Measurements from ENCODE around the gene RGPD8.

RGPD8 gene

DNA sequence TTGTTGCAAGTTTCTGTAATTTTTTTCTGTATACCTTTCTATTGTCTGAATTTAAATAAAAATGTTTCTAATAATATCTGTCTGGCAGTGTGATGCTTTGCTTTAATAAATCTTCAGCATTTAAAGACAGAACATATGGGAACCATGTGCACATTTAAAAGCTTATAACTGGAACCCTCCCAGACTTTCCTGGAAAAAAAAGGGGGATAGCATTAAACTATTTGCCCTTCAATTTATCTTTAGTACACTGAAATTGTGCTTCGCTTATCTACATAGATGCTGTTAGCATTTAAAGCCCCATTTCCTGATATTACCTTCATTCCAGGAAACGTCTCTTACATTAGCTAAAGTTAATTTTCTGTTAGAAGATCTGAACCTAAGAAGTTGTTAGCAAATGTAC, 93.5 kb downstream of the RGPD8 start:
- no peak for DNase-seq (ENCODE audit: extremely low read depth in 1 of 2, low read depth in 1 of 2)

- DNase-seq (ENCODE audit: extremely low read depth in 1 of 2, low read depth in 1 of 2) = no peak
Measured at GRCh38 chr2:112335600-112335999, 97.8 kb downstream of the RGPD8 start.

- no peak for DNase-seq (ENCODE audit: extremely low read depth in 1 of 2, low read depth in 1 of 2)
Measured at GRCh38 chr2:112332123-112332696, 101.2 kb downstream of the RGPD8 start.

DNA sequence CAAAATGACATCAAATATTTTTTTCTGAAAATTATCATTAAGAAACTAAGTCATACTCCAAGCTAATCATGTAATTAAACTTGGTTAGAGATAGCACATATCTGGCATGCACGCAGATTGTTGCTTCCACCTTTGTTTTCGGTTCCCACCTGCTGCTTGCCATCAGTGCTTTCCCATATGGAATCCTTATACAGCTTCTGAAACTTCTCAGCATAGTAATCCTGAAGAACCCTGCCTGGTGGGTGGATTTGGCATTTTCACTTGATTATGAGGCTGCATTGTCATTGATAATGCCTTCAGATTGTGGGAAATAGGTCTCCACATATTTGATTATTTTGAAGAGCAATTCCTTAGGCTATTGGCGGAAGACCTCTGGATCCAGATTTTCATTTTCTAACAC, 110.5 kb downstream of the RGPD8 start:
- no peak for DNase-seq (ENCODE audit: extremely low read depth in 1 of 2, low read depth in 1 of 2)

DNA sequence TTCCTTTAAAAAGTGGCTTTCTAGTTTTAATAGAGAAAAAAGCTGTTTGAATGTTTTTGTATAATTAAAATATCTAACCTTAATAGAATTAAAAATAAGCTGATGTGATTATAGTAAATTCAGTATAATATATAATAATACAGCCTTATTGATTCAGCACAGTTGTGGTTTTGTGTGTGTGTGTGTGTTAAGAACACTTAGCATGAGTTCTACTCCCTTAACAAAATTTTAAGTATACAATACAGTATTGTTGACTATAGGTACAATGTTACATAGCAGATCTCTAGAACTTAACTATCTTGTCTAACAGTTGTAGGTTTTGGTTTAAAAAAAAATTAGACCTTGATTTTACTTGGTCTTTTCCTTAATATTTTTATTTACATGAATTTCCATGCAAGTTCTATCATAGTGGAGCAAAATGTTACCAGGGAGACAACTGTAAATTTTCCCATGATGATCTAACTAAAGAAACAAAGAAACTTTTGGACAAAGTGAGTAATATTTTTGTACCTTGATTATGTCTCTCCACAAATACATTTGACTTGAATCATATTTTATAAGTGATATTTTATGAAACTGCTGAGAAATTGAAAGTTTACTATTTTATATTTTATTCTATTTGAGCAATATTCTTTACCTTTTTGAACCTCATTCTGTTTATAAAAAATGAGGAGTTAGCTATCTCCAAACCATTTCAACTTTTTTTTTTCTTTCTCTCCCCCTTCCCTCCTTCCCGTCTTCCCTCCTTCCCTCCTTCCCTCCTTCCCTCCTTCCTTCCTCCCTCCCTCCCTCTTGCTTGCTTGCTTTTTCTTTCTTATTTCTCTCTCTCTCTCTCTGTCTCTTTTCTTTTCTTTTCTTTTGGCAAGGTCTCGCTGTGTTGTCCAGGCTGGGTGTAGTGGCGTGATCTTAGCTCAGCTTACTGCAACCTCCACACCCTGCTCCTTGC, 111.8 kb downstream of the RGPD8 start:
- DNase-seq (ENCODE audit: extremely low read depth in 1 of 2, low read depth in 1 of 2) = no peak

Data from activated CD8-positive, alpha-beta memory T cell treated with anti-CD3 and anti-CD28 coated beads for 1 hour (primary cell).